Measurements from ENCODE around the gene CREBBP.
"Not testable (repeated sequence)": the region's sequence is repeated elsewhere in the genome, so short reads cannot be mapped to it uniquely, and the experiment has no call there.

The CREBBP gene

DNA sequence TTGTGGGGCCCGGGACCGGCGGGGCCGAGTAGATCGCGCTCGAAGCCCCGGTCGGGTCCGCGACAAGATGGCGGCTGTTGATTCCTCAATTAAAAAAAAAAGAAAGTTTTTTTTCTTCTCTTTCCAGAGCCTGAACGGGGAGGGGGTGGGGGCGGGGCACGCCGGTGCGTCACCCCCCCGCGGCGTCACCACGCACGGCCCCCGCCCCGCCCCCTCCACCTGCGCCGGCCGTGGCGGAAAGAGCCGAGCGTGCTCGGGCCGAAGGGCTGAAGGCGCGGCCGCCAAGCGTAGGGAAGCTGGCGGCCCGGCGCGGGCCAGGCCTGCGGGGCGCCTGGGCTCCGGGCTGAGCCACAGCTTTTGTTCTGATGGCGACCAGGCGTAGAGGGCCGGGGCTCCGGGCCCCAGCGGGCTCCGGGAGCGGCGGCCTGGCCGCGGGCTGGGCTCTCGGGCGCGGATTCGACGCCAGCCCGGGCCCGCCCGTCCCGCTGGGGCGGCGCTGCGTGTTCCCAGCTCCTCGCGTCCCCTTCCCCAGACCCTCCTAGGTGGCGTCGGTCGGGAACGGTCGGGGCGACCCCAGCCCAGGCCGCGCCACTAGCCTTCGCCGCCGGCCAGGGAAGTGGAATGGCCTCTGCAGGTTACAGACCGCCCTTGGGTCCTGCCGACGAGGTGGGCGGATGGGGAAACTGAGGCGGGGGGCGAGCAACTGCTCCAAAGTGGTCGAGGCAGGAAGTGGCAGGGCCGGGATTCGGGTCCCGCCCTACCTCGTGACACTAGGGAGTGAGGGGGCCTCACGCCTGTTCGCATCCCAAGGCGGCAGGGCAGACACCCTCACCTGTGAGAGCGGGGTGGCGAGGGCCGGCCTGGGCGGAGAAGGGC, at the start of gene CREBBP:
Gene CREBBP, minus strand, starts transcription at position 91 of the 876 bp plus-strand sequence. CDS start 797 bp downstream, outside the sequence.
- DNase-seq, result peak; percentile 72

DNA sequence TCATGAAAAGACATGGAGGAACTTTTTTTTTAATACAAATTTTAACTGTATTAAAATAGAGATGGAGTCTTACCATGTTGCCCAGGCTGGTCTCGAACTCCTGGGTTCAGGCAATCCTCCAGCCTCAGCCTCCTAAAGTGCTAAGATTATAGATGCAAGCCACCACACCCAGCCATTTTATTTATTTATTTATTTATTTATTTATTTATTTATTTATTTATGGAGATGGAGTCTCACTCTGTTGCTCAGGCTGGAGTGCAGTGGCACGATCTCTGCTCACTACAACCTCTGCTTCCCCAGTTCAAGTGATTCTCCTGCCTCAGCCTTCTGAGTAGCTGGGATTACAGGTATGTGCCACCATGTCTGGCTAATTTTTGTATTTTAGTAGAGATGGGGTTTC, 46.6 kb upstream of the CREBBP start:
- DNase-seq, result not testable (repeated sequence)

DNA sequence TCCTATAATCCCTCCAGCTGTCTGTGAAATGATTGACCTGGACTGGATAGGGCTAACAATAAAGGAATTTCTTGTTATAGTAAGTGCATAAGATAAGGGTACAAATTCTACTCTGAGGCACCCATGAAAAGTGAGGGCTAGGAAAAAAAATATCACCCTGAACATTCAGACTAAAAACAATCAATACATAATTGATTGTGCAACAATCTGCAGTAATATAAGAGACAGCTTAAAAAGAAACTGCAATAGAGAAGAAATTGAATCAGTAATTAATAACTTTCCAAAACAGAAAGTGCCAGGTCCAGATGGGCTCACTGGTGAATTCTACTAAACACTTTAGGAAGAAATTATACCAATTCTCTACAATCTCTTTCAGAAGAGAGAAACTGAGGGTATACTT, 44.2 kb upstream of the CREBBP start:
- DNase-seq, result no peak

DNA sequence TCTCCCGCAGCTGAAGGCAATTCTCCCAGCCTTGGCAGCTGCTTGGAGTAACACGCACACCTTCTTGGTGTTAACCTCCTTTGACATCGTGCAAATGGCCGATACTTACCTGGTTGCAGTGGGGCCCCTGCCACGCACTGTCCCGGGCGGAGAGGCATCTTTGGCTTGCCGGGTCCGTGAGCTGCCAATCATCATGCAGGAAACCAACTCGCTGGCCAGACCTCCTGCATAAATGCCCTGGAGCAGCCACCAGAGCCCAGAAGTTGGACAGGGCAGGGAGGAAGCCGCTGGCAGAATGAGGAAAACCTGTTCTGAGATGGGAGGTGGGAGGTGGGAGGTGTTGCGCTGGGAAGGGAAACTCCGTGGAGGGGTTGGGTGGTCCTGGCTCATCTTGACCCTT, 41.7 kb upstream of the CREBBP start:
- no peak for DNase-seq

DNA sequence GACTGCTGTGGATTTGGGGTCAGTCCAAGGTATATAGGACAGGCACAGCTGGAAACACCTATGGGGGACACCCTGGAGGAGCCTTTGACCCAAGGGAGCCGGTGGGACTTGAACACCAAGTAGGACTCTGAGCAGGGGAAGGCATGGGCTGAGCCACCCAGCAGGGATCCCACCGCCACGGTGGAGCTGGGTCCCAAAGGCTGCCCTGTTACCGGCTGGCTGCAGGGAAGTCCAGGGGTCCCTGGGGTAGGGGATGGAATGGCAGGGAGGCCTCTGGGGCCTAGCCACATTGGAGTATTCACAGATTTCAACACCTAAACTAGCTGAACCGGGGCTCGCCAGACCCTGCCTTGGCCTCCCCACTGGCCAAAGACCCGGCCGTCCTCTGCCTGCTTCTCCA, 39.7 kb upstream of the CREBBP start:
- DNase-seq, result no peak

DNA sequence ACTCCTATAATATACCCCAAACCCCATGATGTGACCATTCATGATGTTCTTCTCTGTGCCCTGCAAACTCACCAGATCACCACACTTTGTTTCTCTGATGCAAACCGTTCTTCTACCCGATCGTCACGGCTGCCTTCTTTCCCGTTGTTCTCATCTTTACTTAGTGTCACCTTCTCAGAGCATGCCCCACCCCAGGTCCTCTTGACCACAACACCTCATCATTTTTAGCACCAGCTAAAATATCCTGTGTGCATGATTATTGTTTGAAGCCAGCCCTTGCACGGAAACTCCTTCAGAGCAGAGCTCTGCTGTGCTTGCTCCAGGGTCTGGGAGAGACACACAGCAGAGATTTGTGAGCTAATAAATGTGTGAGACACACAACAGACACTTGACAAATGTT, 38.9 kb upstream of the CREBBP start:
- no peak for DNase-seq

DNA sequence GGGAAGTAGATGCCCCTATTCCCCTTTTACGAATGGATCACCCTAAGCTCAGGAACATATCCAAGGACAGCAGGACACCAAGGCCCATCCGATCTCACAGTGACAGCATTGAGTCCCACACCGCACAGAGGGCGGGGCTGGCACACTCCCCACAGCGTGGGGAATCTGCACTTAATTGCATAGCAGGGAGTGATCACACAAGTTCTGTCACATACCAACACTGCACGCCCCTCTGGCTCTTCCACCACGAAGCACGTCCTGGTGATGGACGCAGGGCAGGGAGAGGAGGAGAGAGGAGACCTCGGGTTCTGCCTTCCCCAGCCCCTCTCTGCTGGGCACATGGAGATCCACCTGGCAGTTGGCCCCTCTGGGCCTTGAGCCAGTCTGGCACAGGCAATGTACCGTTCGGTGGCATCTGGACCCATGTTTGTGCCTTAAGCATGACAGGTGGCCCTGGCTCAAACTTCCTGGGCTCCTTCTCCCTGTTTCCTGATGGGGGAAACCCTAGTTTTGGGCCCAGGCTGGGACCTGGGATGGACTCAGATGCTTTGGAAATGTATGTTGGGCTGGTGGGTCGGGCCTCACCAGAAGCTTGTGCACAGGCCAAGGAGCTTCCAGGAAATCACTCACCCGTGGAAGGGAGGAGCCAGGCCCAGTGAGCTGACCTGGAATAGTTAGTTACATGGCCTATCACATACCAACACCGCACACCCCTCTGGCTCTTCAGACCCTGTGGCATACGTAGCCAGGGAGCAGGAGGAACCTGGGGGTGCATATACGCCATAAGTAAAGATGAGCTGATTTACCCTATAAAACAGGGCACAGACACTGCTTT, 35.1 kb upstream of the CREBBP start:
- DNase-seq, result no peak

DNA sequence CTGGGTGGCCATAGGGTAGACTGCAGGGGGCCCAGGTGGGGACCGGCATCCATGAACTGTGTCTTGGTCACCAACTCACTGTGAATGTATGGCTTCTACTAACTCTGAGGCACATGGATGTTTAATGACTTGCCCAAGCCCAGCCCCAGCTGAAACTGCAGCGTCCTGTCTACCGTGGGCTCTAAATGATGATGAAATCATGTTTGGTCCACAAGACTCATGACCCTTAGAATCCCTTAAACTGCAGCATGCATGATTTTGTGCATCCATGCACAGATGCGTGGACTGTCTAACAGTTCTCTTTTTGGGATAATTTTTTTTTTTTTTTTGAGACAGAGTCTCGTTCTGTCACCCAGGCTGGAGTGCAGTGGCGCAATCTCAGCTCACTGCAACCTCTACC, 32.4 kb upstream of the CREBBP start:
- DNase-seq, result no peak

DNA sequence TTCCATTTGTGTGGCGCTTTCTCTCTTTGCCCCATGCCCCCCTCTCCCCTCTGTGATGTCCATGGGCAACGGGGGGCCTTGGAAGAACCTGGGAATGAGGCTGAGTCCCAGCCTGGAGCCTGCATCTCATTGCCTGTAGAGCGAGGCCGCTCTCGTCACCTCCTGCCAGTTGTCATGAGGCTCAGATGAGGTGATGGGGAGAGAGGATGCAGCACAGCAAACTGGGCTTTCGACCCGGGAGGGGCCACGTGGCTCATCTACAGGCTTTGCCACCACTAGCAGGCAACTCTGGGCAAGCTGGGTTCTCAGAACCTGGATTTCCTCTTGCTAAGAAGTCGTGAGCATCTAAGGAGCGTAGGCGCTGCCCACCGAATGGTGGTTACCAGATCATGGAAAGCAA, 31.9 kb upstream of the CREBBP start:
- no peak for DNase-seq

DNA sequence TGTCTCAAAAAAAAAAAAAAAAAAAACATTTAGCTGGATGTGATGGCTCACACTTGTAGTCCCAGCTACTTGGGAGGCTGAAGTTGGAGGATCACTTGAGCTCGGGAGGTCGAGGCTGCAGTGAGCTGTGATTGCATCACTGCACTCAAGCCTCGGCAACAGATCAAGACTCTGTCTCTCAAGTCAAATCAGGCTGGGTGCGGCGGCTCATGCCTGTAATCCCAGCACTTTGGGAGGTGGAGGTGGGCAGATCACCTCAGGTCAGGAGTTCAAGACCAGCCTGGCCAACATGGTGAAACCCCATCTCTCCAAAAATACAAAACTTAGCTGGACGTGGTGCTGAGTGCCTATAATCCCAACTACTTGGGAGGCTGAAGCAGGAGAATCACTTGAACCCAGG, 31.2 kb upstream of the CREBBP start:
- not testable (repeated sequence) for DNase-seq

DNA sequence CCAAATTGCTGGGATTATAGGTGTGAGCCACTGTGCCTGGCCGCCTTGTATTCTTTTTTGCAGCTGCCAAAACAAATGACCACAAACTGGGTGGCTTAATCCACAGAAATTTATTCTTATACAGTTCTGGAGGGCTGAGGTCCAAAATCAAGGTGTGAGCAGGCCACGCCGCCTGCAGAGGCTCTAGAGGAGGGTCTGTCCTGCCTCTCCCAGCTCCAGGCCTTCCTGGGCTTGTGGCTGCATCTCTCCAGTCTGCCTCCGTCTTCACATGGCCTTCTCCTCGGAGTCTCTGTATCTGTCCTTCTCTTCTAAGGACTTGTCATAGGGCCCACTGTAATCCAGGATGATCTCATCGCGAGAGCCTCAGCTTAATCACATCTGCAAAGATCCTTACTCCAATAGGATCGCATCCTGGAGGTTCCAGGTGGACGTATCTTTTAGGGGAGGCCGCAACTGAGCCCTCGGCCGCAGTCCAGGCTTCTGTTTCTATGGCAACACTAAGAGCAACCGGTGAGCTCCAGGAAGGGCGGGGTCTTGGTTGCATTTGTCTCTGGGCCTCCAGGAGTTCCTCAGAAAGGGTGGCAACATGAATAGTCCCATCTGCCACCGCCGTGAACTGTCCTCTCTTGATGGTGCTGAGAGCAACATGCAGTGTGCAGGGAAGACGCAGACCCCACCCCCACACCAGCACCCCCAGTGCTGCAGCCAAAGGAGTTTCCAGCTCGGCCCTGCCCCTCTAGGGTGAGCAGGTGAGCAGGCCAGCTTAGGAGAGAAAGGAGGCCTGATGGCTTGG, 29.5 kb upstream of the CREBBP start:
- DNase-seq, result no peak

DNA sequence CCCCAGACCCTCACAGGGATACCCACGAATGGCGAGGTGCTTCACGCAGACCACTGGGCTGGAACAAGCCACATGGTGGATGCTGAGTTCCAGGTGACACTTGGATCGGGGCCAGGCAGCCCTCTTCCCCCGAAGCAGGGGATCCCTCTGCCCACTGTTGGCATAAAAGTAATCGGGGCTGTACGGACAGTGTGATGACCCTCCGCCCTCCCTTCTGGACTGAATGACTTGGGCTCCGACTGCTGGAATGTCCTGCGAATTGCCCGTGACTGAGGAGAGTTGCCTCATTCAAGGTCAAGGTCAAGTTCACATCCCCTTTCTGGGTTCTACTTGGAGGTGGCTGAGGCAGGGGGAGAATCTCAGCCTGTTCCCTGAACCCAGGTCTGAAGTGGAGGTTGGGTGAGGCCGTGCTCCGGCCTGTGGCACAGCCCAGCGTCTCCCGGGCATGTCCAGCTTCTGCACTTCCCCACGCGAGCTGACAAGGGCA, 28.5 kb upstream of the CREBBP start:
- no peak for DNase-seq

DNA sequence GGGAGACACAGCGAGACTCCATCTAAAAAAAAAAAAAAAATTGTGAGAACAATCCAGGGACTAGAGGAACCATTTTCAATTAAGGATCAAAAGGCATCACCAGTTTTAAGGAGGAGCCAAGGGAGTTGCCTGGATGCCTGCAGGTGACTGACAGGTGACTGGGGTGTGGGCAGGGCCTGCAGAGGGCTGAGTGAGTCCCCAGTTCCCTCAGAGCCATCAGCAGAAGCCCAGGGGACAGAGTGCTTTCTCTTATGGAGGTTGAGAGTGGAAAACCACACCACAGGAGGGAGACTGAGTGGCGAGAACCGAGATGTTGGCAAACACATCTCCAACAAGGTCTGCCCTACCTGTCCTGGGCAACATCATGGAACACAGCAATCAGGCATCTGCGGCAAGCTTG, 27.1 kb upstream of the CREBBP start:
- no peak for DNase-seq

DNA sequence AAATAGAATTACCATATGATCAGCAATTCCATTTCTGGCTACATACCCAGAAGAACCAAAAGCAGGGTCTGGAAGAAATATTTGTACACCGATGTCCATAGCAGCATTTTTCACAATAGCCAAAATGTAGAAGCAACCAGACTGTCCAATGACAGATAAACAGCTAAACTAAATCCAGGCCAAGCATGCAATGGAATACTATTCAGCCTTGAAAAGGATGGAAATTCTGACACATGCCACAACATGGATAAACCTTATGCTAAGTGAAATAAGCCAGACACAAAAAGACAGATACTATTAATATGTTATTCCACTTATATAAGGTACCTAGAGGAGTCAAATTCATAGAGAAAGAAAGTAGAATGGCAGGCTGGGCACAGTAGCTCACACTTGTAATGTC, 25.9 kb upstream of the CREBBP start:
- no peak for DNase-seq

DNA sequence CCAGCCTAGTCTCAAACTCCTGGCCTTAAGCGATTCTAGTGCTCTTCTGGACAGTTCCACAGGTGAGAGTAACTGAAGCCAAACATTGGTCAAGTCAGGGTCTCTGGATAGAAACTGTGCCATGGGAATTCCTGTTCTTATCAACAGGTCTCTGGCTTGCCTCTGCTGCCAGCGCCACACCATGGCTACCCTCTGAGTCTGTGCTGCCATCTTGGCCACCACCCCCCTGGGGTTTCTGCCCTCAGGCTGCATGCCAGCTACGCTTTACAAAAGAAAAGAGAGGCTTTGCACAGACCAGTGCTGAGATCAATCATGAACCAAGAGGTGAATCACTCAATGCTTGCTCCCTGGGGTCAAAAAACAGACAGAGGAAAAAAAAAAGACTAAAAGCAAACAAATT, 24.4 kb upstream of the CREBBP start:
- DNase-seq, result no peak

DNA sequence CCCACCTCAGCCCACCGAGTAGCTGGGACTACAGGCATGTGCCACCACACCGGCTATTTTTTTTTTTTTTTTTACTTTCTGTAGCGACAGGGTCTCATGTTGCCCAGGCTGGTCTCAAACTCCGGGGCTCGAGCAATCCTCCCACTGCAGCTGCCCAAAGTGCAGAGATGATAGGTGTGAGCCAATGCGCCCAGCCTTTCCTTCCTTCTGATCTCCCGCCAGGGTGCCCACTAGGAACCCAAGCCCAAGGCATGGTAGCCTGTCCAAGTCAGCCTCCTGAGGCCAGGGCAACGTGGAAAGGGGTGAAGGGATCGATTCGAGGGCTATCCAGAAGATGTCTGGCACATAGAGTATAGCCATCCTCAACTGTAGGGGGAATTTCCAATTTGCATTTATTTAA, 9.6 kb upstream of the CREBBP start:
- no peak for DNase-seq

DNA sequence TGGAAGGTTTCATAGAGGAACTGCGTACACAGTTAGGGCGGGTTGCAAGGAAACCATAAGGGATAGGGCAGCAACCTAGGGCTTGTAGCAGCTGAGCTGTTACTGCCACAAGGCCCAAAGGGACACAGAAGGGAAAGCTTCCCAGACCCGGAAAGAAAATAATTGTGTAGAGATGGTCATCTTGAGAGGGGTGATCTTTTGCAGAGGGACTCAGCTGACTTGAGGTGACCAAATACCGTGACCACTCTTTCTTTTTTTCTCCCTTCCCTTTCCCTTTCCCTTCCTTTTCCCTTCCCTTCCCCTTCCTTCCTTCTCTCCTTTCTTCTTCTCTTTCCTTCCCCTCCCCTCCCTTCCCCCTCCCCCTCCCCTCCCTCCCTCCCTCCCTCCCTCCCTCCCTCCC, 8.5 kb upstream of the CREBBP start:
- no peak for DNase-seq

DNA sequence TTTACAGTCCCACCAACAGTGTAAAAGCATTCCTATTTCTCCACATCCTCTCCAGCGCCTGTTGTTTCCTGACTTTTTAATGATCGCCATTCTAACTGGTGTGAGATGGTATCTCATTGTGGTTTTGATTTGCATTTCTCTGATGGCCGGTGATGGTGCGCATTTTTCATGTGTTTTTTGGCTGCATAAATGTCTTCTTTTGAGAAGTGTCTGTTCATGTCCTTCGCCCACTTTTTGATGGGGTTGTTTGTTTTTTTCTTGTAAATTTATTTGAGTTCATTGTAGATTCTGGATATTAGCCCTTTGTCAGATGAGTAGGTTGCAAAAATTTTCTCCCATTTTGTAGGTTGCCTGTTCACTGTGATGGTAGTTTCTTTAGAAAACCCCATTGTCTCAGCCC, 5.5 kb upstream of the CREBBP start:
- not testable (repeated sequence) for DNase-seq

DNA sequence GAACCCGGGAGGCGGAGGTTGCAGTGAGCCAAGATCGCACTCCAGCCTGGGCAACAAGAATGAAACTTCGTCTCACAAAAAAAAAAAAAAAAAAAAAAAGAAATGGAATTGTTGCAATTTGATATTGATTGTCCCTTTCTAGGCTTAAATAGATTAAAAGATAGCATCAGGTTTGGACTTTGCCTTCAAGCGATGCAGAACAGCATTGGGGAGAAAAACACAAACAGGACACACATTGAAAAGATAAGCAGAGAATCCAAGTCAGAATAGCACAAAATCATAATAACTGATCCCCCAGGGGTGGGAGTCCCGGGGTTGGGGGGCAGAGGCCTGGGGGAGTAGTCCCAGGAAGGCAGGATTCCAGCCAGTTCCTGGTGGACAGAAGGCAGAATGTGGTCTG, 3.9 kb upstream of the CREBBP start:
- no peak for DNase-seq

DNA sequence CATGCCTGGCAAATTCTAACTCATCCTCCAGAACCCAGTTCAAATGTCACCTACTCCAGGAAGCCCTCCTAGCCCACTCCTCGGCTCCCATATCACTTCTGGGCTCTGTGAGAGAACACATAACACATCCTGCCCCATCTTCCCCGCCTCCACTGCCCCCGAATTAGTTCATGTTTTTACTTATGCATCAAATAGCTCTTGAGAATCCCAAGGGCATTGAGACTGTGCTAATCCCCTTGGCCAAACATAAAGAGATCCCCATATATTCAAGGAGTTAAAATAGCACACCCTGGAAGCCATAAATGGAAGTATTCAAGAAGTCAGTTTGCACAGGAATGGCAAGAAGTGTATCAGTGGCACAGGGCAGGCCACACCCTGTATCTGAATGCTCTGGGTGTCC, 2.0 kb upstream of the CREBBP start:
- no peak for DNase-seq

DNA sequence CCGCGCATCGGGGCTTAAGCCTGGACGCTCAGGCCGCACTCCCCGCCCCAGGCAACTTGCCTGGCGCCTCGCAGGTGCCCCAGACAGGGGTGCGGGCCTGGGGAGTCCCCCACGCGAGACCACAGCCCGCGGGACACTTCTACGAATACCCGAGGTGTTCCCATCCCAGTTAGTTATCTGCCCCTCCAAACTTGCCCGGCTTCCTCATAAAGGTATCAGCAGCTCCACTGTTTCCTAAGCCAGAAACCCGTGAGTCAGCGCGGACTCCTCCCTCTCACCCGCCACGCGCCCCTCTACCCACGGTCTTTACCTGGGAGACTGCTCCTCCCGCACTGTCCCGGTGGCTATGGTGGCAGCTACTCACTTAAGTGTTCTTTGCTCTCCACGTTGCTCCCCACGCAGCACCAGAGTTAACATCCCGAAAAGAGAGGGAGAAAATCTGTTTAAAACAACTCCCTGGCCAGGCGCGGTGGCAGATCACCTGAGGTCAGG, 1.0 kb upstream of the CREBBP start:
- DNase-seq, result no peak

DNA sequence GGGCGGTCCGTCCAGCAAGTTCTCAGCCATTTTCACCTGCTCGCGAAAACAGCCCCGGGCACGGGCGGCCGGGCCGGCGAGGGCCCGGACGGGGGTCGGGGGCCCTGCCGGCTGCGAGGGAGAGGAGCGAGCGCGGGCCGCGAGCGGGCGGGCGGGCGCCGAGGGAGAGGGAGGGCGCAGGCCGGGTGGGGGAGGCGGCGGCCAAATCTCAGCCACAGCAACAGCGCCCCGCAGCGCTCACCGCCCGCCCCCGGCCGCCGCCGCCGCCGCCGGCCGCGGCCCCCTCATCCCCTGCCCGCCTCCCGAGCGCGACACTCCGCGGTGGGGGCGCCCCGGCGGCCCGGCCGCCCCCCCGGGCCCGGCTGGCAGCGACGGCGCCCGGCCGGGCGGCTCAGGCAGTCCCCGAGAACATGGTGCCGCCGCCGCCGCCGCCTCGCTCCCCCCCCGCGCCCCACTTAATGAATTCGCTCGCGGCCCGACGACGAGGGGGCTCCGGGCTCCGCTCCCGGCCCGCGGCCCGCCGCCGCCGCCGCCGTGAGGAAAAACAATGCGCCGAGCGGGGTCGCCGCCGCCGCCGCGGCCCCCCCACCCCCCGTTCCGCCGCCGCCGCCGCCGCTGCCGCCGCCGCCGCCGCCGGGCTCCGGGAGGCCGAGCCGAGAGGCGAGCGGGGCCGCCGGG, 487 bp downstream of the CREBBP start:
- peak; percentile 34 for DNase-seq
